GM23248 (cell line): ENCODE data around the gene SOX8.

ENCODE experiments used
- EZH2 ChIP-seq: fragments of 200-600 bp; sonication (generic); IDR thresholded peaks from 2 replicates; pipeline ENCODE4 v1.6.1; 2018; ENCODE audit warnings: antibody characterized with exemption, mild to moderate bottlenecking; ENCODE audit not compliant: insufficient read depth, poor library complexity, severe bottlenecking
- EZH2phosphoT487 ChIP-seq: fragments of 200-600 bp; sonication (generic); IDR thresholded peaks from 2 replicates; pipeline ENCODE4 v1.6.1; 2018; ENCODE audit warnings: antibody characterized with exemption, moderate library complexity, mild to moderate bottlenecking, low read depth; ENCODE audit not compliant: insufficient read depth

- TF ChIP-seq EZH2phosphoT487 (no peak), EZH2 (no peak)
Observed at GRCh38 chr16:1031666-1032065, 50.1 kb downstream of the SOX8 start.
